ENCODE measurements around the gene IRF6. TPM values are rescaled to one million over a fixed set of nuclear protein-coding genes. Genes with fewer than 3 reads are reported as not detected.

IRF6 gene
- total RNA-seq, 2 experiments from 2014 or later, result 1.2 TPM

- Mint-ChIP-seq H3K36me3 (ENCODE audit: low read depth) (peaks cover 65% of the 10 kb centered on the region), H3K4me3 (no peak overlapping the region), H3K27me3 (no peaks in the 10 kb centered on the region), H3K9me3 (no peaks in the 10 kb centered on the region), H3K27ac (peak overlapping the region; percentile 73), H3K4me1 (ENCODE audit: low read depth) (peaks cover 30% of the 10 kb centered on the region)
- no peak for ATAC-seq
- no peak for DNase-seq
- POLR2A ChIA-PET, result interaction anchor here (0.8 to 3.2 kb wide), 3 partner anchors 9 to 532 kb away, joined by 3 to 11 read pairs (median 3); partner anchors contain the start of gene UTP25
- CTCF ChIA-PET, result interaction anchor here (1.1 to 7.0 kb wide), 4 partner anchors 14 to 23 kb away, joined by 3 to 47 read pairs (median 6); no protein-coding TSS in a partner anchor
- intact Hi-C loops (cut with micrococcal nuclease), result no loop called here
- no peak for TF ChIP-seq CTCF (IDR thresholded peaks at IDR 0.05)
Measured at GRCh38 chr1:209840611-209841010, 34.7 kb upstream of the IRF6 start.

- no peaks in the 10 kb centered on the region for H3K27me3 Mint-ChIP-seq
- no peak overlapping the region for H3K4me3 Mint-ChIP-seq
- peaks cover 36% of the 10 kb centered on the region for H3K4me1 Mint-ChIP-seq (ENCODE audit: low read depth)
- intact Hi-C loops (cut with micrococcal nuclease), result no loop called here
- ATAC-seq (peak; percentile 72), DNase-seq (peak; percentile 17)
- peak overlapping the region; percentile 73 for H3K27ac Mint-ChIP-seq
- peaks cover 68% of the 10 kb centered on the region for H3K36me3 Mint-ChIP-seq (ENCODE audit: low read depth)
- ChIA-PET POLR2A (interaction anchor here (0.8 to 3.2 kb wide), 4 partner anchors 9 to 534 kb away, joined by 3 to 11 read pairs (median 3); partner anchors contain the start of gene UTP25), CTCF (interaction anchor here (0.8 to 7.0 kb wide), 6 partner anchors 10 to 24 kb away, joined by 3 to 47 read pairs (median 3); no protein-coding TSS in a partner anchor)
- TF ChIP-seq CTCF (IDR thresholded peaks at IDR 0.05), result no peak
- H3K9me3 Mint-ChIP-seq, result no peaks in the 10 kb centered on the region
Measured at GRCh38 chr1:209839875-209840546, 34.1 kb upstream of the IRF6 start.

- Mint-ChIP-seq H3K36me3 (ENCODE audit: low read depth) (peaks cover 78% of the 10 kb centered on the region), H3K9me3 (no peaks in the 10 kb centered on the region), H3K27ac (no peak overlapping the region), H3K4me1 (ENCODE audit: low read depth) (peaks cover 46% of the 10 kb centered on the region), H3K4me3 (no peak overlapping the region), H3K27me3 (no peaks in the 10 kb centered on the region)
- no peak for TF ChIP-seq CTCF (IDR thresholded peaks at IDR 0.05)
- ChIA-PET CTCF (interaction anchor here (1.2 to 7.0 kb wide), 3 partner anchors 10 to 25 kb away, joined by 3 to 47 read pairs (median 3); partner anchors contain the start of gene UTP25), POLR2A (interaction anchor here (0.6 to 3.2 kb wide), 4 partner anchors 10 to 536 kb away, joined by 3 to 11 read pairs (median 4); partner anchors contain the start of gene UTP25)
- DNase-seq (no peak), ATAC-seq (no peak)
- intact Hi-C loops (cut with micrococcal nuclease), result no loop called here
Measured at GRCh38 chr1:209838537-209838936, 32.6 kb upstream of the IRF6 start.

- DNase-seq (no peak), ATAC-seq (no peak)
- Mint-ChIP-seq H3K27me3 (no peaks in the 10 kb centered on the region), H3K36me3 (ENCODE audit: low read depth) (peaks cover 81% of the 10 kb centered on the region), H3K4me1 (ENCODE audit: low read depth) (peaks cover 49% of the 10 kb centered on the region), H3K9me3 (no peaks in the 10 kb centered on the region), H3K4me3 (no peak overlapping the region), H3K27ac (peak overlapping the region; percentile 2)
- ChIA-PET CTCF (interaction anchor here (1.1 to 7.0 kb wide), 3 partner anchors 10 to 18 kb away, joined by 3 to 47 read pairs (median 3); partner anchors contain the start of gene UTP25), POLR2A (interaction anchor here (1.3 kb wide), 1 partner anchor 9 kb away, joined by 4 read pairs; the partner anchor contains the start of gene UTP25)
- TF ChIP-seq CTCF (IDR thresholded peaks at IDR 0.05), result no peak
- intact Hi-C loops (cut with micrococcal nuclease), result no loop called here
Measured at GRCh38 chr1:209837671-209838070, 31.7 kb upstream of the IRF6 start.

Measured in activated CD8-positive, alpha-beta T cell treated with anti-CD3 and anti-CD28 coated beads for 36 hours (primary cell).